GM08714 (cell line): Measurements from ENCODE around the gene RHAG.

Source experiments
- H3K4me3 ChIP-seq: fragments of 200-500 bp; sonication (Bioruptor generic); 2 replicates; pipeline ENCODE4 v1.5.1; 2014; ENCODE audit warnings: mild to moderate bottlenecking, low read length, inconsistent platforms
- ZNF274 ChIP-seq: IDR thresholded peaks from 2 replicates; pipeline ENCODE4 v1.6.1; 2012; ENCODE audit warnings: mild to moderate bottlenecking, low read depth, low read length

RHAG gene

GRCh38 chr6:49557177-49557576 is 79.5 kb downstream of the RHAG start:
- H3K4me3 ChIP-seq: no peak overlapping the region
- TF ChIP-seq ZNF274: no peak

- no peak overlapping the region for H3K4me3 ChIP-seq
- no peak for TF ChIP-seq ZNF274
Observed at GRCh38 chr6:49556429-49556837, 80.2 kb downstream of the RHAG start.

GRCh38 chr6:49555951-49556350 is 80.7 kb downstream of the RHAG start:
- no peak for TF ChIP-seq ZNF274
- no peak overlapping the region for H3K4me3 ChIP-seq
